Testis (tissue), 3 donors: ENCODE results near the gene AMBP. TPM values are rescaled to one million over a fixed set of nuclear protein-coding genes. Genes with fewer than 3 reads are reported as not detected.

Experiments used
- DNase-seq: peaks from one replicate; pipeline ENCODE4 v3.0.0-alpha.2; 2019
- H3K27ac ChIP-seq, 2 donors: fragments of 200-600 bp; sonication (generic); one replicate each; pipeline ENCODE4 v1.5.1; 2019
- H3K27me3 ChIP-seq: fragments of 200-600 bp; sonication (generic); one replicate; pipeline ENCODE4 v1.5.1; 2019
- H3K36me3 ChIP-seq: fragments of 200-600 bp; sonication (generic); one replicate; pipeline ENCODE4 v1.5.1; 2017; ENCODE audit warnings: low read depth; ENCODE audit errors: missing control alignments
- H3K4me1 ChIP-seq: fragments of 200-600 bp; sonication (generic); one replicate; pipeline ENCODE4 v1.5.1; 2019
- H3K4me3 ChIP-seq, 2 donors: fragments of 200-600 bp; sonication (generic); one replicate each; pipeline ENCODE4 v1.5.1; 2017 to 2019
- H3K9me3 ChIP-seq: fragments of 200-600 bp; sonication (generic); one replicate; pipeline ENCODE4 v1.5.1; 2017
- POLR2A ChIP-seq: fragments of 450-650 bp; IDR thresholded peaks from one replicate; pipeline ENCODE4 v1.6.1; 2017; ENCODE audit warnings: antibody characterized with exemption, mild to moderate bottlenecking, moderate library complexity
- WGBS, 2 donors: methylation state at CpG; one replicate each; pipeline ENCODE4 v1.1.5; 2018; 5-methylcytosine and 5-hydroxymethylcytosine counted together
- intact Hi-C: fragments of 100-400 bp; cut with DNase I; formaldehyde crosslinking; loops from one replicate; pipeline ENCODE4 v1.15.1; 2023; ENCODE audit warnings: low total_unique reads
- polyA plus RNA-seq: library from polyadenylated mRNA; stranded (reverse); fragments of 350-450 nt; fragmentation: Illumina TruSeq; extraction: RNeasy Lipid Tissue Mini Kit (QIAGEN cat#74804); gene quantifications from one replicate; pipeline ENCODE4 v1.2.3, GENCODE V29; 2014; ENCODE audit warnings: low read depth, low replicate concordance; ENCODE audit not compliant: insufficient read depth
- total RNA-seq, 2 donors: library from RNA; depleted of rRNA; stranded (reverse); fragments of >200 nt; gene quantifications; one replicate each; pipeline ENCODE4 v1.2.3, GENCODE V29; 2016
- TF ChIP-seq, protein P1 (sequence below), 3 experiments: fragments of 450-650 bp in 2 of 3; fragments of 200-600 bp in 1 of 3; sonication (generic) in 1 of 3; IDR thresholded peaks; one replicate each; pipeline ENCODE4 v1.5.1; 2016 to 2019; ENCODE audit warnings: antibody characterized with exemption in 3 of 3, mild to moderate bottlenecking in 2 of 3, moderate library complexity in 1 of 3

AMBP gene
- total and polyA plus RNA-seq, 3 donors from 2014 or later, result 0.47 to 0.88 (median 0.68) TPM

DNA sequence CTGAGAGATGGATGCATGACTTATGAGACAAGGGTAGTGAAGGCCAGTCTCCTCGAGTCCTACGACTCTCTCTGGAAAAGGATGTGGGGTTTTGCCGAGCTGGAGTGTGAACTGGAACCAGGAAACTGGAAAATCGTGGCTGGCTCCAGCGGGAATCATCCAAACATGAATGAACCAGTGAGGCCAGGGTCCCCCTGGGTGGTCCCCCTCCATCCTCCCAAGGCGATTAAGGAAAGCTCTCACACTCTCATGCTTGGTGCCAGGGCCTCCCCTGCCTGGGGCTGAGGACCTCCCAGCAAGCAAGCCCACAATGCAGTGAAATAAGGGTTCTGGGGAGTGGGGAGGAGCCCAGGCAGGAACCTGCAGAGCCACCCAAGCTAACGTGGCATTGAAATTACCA, 9.6 kb upstream of the AMBP start:
- intact Hi-C loops, result loop anchor here (10.0 kb wide), 1 partner anchor 197 kb away; no protein-coding TSS in a partner anchor
- 86 to 87% methylated on average over 7 of the region's 7 CpGs for WGBS, 2 donors
- no peaks in the 10 kb centered on the region for H3K36me3 ChIP-seq

DNA sequence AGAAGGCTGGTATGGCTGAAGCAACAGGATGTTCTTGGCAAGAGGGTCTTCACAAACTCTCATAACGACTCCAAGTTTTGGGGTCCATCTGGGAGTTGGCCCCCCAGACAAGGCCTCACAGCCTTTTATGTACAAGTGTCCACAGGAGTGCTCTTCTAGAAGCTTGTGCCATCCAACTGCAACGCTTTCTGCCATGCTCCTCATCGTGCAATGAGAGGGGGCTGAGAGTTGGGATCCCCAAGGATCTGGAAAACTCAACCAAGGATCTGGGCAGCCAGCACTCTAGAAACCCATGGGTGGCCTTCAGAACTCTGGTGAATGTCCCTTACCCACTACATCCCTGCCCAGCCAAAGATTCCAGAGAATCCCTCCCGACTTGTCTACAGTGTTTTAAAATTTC, 8.5 kb upstream of the AMBP start:
- H3K4me1 ChIP-seq, result no peaks in the 10 kb centered on the region
- intact Hi-C loops, result loop anchor here (10.0 kb wide), 1 partner anchor 198 kb away; no protein-coding TSS in a partner anchor
- no peak overlapping the region for H3K27ac ChIP-seq
- H3K27me3 ChIP-seq, result no peaks in the 10 kb centered on the region
- H3K36me3 ChIP-seq, result no peaks in the 10 kb centered on the region
- 89 to 96% methylated on average over 4 of the region's 4 CpGs for WGBS, 2 donors
- TF ChIP-seq, protein P1, sequence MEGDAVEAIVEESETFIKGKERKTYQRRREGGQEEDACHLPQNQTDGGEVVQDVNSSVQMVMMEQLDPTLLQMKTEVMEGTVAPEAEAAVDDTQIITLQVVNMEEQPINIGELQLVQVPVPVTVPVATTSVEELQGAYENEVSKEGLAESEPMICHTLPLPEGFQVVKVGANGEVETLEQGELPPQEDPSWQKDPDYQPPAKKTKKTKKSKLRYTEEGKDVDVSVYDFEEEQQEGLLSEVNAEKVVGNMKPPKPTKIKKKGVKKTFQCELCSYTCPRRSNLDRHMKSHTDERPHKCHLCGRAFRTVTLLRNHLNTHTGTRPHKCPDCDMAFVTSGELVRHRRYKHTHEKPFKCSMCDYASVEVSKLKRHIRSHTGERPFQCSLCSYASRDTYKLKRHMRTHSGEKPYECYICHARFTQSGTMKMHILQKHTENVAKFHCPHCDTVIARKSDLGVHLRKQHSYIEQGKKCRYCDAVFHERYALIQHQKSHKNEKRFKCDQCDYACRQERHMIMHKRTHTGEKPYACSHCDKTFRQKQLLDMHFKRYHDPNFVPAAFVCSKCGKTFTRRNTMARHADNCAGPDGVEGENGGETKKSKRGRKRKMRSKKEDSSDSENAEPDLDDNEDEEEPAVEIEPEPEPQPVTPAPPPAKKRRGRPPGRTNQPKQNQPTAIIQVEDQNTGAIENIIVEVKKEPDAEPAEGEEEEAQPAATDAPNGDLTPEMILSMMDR (IDR thresholded peaks at IDR 0.05), result no peak
- no peak for TF ChIP-seq POLR2A
- H3K9me3 ChIP-seq, result no peaks in the 10 kb centered on the region
- no peak for DNase-seq
- H3K4me3 ChIP-seq, result no peak overlapping the region

More for the DNA sequence above, 9.6 kb upstream of the AMBP start:
- no peak overlapping the region for H3K4me3 ChIP-seq
- TF ChIP-seq, protein P1 (IDR thresholded peaks at IDR 0.05), result no peak
- TF ChIP-seq POLR2A, result no peak
- no peak for DNase-seq
- no peaks in the 10 kb centered on the region for H3K9me3 ChIP-seq
- no peak overlapping the region for H3K27ac ChIP-seq
- H3K4me1 ChIP-seq, result no peaks in the 10 kb centered on the region
- no peaks in the 10 kb centered on the region for H3K27me3 ChIP-seq

DNA sequence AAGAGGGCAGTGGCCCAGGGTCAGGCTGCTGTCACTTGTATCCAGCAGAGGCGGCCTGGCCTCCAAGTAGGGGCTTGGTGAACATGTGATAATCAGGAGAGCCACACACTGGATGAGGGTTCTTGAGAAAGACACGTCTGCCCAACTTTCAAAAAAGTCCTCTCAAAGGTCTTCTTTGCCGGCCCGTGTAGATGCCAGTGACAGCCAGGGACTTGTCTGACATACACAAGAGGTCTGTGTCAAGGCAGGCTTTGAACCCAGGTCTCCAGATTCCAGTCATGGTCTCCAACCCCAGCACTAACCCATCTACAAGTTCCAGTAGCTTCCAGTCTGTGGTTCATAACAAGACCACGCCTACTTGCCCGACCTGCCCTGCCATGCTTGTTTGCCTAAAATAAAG, 7.9 kb upstream of the AMBP start:
- intact Hi-C loops, result loop anchor here (10.0 kb wide), 1 partner anchor 199 kb away; no protein-coding TSS in a partner anchor
- Histone ChIP-seq H3K36me3 (no peaks in the 10 kb centered on the region), H3K4me3 (no peak overlapping the region), H3K4me1 (no peaks in the 10 kb centered on the region), H3K27me3 (no peaks in the 10 kb centered on the region), H3K27ac (no peak overlapping the region), H3K9me3 (no peaks in the 10 kb centered on the region)
- WGBS, 2 donors, result 92 to 95% methylated on average over 6 of the region's 6 CpGs
- no peak for DNase-seq
- TF ChIP-seq, protein P1 (IDR thresholded peaks at IDR 0.05), result no peak
- TF ChIP-seq POLR2A, result no peak

DNA sequence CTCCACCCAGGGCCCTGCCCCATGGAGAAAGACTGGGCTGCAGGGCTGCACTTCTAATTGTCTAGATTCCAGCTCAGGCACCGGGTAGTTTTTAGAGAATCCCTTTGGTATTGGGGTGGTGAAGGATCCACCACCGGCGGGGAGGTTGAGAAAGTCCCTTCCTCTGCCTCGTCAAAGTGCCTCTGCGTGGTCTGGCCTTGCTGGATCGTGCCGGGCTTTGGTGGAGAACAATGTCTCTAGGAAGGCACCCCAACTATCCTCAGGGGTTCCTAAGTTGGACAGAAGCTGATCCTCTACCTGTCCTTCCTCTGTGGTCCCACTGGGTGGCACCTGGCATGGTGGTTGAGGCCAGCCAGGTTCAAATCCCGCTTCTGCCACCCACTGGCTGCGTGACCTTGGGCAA, 7.3 kb upstream of the AMBP start:
- Histone ChIP-seq H3K36me3 (no peaks in the 10 kb centered on the region), H3K4me3 (no peak overlapping the region), H3K9me3 (no peaks in the 10 kb centered on the region), H3K27me3 (no peaks in the 10 kb centered on the region), H3K27ac (no peak overlapping the region), H3K4me1 (no peaks in the 10 kb centered on the region)
- TF ChIP-seq, protein P1 (IDR thresholded peaks at IDR 0.05), result no peak
- TF ChIP-seq POLR2A, result no peak
- WGBS, 2 donors, result 87 to 97% methylated on average over 3 to 9 of the region's 9 CpGs
- intact Hi-C loops, result loop anchor here (10.0 kb wide), 1 partner anchor 199 kb away; no protein-coding TSS in a partner anchor
- no peak for DNase-seq
